ENCODE measurements around the gene PCNX3. TPM values are rescaled to one million over a fixed set of nuclear protein-coding genes. Genes with fewer than 3 reads are reported as not detected.

PCNX3 gene
- total and polyA plus RNA-seq, 10 of the 15 experiments (the other 5 are each of a cell fraction or from before 2014, with no cell fraction given) = 0.03 to 46.6 (median 8.4) TPM

DNA sequence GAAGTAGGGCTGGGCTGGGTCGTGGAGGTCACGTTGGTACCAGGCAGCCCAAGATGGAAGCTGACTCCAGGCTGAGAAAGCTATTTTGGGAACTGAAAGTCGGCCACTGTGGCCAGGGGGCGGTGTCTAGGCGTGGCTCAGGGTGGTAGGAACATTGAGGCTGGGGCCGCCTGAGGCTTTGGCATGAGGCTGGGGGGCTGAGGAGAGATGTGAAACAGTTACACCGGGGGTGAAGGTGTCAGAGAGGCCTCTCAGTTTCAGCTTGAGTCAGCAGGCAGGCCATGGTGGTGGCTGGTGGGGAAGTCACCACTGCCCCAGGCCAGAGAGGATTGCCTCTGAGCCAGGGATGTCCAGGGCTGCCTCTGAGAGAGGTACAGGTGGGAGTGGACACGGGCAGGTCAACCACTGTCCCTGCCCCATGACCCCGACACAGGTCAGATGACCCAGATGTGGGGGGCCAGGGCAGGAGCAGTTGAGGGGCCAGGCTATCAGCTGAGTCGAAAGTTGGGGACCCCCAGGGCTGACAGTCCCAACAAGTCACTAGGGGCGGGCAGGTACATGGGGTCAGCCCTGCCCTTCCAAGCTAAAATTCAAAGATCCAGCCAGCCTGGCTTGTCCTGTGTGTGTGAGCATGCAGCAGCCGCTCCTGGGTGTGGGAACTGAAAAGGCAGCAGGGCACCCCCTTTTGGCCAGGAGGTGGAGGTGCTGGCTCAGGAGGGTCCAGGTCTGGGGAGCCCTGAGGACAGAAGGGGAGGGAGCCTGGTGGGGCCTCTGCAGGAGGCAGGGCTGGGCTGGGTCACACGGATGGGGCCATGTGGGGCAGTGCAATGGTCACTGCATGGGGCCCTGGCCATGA lies 27.1 kb upstream of the PCNX3 start (continued):
- TF ChIP-seq, protein P1, sequence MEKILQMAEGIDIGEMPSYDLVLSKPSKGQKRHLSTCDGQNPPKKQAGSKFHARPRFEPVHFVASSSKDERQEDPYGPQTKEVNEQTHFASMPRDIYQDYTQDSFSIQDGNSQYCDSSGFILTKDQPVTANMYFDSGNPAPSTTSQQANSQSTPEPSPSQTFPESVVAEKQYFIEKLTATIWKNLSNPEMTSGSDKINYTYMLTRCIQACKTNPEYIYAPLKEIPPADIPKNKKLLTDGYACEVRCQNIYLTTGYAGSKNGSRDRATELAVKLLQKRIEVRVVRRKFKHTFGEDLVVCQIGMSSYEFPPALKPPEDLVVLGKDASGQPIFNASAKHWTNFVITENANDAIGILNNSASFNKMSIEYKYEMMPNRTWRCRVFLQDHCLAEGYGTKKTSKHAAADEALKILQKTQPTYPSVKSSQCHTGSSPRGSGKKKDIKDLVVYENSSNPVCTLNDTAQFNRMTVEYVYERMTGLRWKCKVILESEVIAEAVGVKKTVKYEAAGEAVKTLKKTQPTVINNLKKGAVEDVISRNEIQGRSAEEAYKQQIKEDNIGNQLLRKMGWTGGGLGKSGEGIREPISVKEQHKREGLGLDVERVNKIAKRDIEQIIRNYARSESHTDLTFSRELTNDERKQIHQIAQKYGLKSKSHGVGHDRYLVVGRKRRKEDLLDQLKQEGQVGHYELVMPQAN (conservative IDR thresholded peaks at IDR 0.05) = peak; percentile 79
- no peak for TF ChIP-seq SREBF1 (IDR thresholded peaks at IDR 0.05; ENCODE audit: low read length)
- peak; percentile 87 for TF ChIP-seq SP1 (IDR thresholded peaks at IDR 0.05; ENCODE audit: low read depth, low read length)
- TF ChIP-seq MXI1 (IDR thresholded peaks at IDR 0.05; ENCODE audit: low read depth, low read length) = peak; percentile 47
- TF ChIP-seq TBL1XR1 (IDR thresholded peaks at IDR 0.05; ENCODE audit: low read depth, low read length) = peak; percentile 77; the same call in 1 of the 2 replicates
- peak; percentile 92 for TF ChIP-seq RUNX3 (IDR thresholded peaks at IDR 0.05; ENCODE audit: low read length)
- peak; percentile 7; the same call in 1 of the 2 replicates for TF ChIP-seq RB1 (IDR thresholded peaks at IDR 0.05; ENCODE audit: borderline replicate concordance)
- no peak for TF ChIP-seq ZSCAN29 (IDR thresholded peaks at IDR 0.05)
- no peak for TF ChIP-seq CHD1 (IDR thresholded peaks at IDR 0.05; ENCODE audit: low read depth, low read length)
- peak; percentile 21; the same call in 1 of the 2 replicates for TF ChIP-seq MTA3 (IDR thresholded peaks at IDR 0.05; ENCODE audit: borderline replicate concordance, low read length)
- peak; percentile 57 for TF ChIP-seq E2F8 (IDR thresholded peaks at IDR 0.05; ENCODE audit: low read depth, partially characterized antibody)
- peak; percentile 99 for TF ChIP-seq IRF4 (IDR thresholded peaks at IDR 0.05; ENCODE audit: low read depth, low read length)
- TF ChIP-seq SMC3 (IDR thresholded peaks at IDR 0.05; ENCODE audit: borderline replicate concordance, low read length) = peak; percentile 58
- TF ChIP-seq SPI1 (IDR thresholded peaks at IDR 0.05; ENCODE audit: borderline replicate concordance, insufficient read depth, low read depth, low read length) = peak; percentile 85
- peak; percentile 99 for TF ChIP-seq NR2F1 (conservative IDR thresholded peaks at IDR 0.05)
- TF ChIP-seq, protein P2, sequence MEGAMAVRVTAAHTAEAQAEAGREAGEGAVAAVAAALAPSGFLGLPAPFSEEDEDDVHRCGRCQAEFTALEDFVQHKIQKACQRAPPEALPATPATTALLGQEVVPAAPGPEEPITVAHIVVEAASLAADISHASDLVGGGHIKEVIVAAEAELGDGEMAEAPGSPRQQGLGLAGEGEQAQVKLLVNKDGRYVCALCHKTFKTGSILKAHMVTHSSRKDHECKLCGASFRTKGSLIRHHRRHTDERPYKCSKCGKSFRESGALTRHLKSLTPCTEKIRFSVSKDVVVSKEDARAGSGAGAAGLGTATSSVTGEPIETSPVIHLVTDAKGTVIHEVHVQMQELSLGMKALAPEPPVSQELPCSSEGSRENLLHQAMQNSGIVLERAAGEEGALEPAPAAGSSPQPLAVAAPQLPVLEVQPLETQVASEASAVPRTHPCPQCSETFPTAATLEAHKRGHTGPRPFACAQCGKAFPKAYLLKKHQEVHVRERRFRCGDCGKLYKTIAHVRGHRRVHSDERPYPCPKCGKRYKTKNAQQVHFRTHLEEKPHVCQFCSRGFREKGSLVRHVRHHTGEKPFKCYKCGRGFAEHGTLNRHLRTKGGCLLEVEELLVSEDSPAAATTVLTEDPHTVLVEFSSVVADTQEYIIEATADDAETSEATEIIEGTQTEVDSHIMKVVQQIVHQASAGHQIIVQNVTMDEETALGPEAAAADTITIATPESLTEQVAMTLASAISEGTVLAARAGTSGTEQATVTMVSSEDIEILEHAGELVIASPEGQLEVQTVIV (IDR thresholded peaks at IDR 0.05; ENCODE audit: borderline replicate concordance, partially characterized antibody) = peak; percentile 21
- peak; percentile 16 for TF ChIP-seq KLF5 (IDR thresholded peaks at IDR 0.05; ENCODE audit: partially characterized antibody)
- TF ChIP-seq CBFB (IDR thresholded peaks at IDR 0.05; ENCODE audit: low read depth) = peak; percentile 89
- peak; percentile 98 for TF ChIP-seq EED (IDR thresholded peaks at IDR 0.05; ENCODE audit: low read depth)
- no peak for TF ChIP-seq HCFC1 (IDR thresholded peaks at IDR 0.05; ENCODE audit: low read length)
- peak; percentile 45; the same call in 1 of the 2 replicates for TF ChIP-seq ATF2 (IDR thresholded peaks at IDR 0.05; ENCODE audit: low read length)
- TF ChIP-seq ATF3 (IDR thresholded peaks at IDR 0.05; ENCODE audit: borderline replicate concordance, extremely low read depth, low read depth, low read length) = no peak
